HG03521 (cell line): ENCODE data around the gene ARHGAP31.
"Not testable (repeated sequence)": the region's sequence is repeated elsewhere in the genome, so short reads cannot be mapped to it uniquely, and the experiment has no call there.

Experiments
- ATAC-seq: cut with Tn5 transposase; IDR thresholded peaks from one replicate; pipeline ENCODE4 v1.9.1; 2021; ENCODE audit warnings: mild to moderate bottlenecking, moderate library complexity; ENCODE audit not compliant: unreplicated experiment

The ARHGAP31 gene

DNA sequence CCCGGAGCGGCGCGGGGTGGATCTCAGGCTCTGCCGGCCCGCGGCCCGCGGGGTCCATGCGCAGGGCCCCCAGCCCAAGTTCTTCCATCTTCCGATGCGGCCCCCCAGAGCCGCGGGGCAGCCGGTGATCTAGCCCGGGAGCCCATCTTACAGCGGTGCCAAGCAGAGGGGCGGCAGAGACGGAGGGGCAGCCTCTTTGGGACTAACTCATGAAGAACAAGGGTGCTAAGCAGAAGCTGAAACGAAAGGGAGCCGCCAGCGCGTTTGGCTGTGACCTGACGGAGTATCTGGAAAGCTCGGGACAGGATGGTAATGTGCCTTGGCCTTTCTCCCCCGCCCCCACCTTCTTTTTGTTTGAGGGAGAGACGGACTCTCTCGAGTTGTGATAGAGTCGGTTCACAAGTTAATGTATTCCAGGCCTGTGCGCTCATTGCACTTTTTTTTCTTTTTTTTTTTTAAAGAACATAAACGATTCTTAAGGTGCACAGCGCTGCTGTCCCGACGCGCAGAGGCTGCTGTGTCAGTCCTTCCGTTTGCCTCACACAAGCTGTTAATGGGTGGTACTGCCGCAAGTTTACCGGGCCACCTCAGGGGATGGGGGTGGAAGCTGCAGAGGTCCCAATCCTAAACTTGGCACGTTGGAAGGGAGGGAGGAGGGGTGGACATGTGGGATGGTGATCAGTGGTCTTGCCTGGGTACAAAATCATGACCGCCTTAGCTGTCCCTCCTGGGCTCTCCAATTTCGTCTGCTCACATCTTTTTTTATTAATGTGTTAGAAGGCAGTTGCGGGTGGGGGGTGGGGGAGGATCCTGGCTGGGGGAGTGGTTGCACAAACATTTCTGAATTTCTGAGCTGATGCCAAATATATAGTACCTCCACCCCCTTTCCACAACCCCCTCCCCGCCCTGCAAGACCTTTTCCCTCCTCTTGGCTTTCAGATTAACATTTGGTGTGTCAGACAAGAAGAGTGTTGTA lies 801 bp downstream of the ARHGAP31 start:
- peak; percentile 28 for ATAC-seq

DNA sequence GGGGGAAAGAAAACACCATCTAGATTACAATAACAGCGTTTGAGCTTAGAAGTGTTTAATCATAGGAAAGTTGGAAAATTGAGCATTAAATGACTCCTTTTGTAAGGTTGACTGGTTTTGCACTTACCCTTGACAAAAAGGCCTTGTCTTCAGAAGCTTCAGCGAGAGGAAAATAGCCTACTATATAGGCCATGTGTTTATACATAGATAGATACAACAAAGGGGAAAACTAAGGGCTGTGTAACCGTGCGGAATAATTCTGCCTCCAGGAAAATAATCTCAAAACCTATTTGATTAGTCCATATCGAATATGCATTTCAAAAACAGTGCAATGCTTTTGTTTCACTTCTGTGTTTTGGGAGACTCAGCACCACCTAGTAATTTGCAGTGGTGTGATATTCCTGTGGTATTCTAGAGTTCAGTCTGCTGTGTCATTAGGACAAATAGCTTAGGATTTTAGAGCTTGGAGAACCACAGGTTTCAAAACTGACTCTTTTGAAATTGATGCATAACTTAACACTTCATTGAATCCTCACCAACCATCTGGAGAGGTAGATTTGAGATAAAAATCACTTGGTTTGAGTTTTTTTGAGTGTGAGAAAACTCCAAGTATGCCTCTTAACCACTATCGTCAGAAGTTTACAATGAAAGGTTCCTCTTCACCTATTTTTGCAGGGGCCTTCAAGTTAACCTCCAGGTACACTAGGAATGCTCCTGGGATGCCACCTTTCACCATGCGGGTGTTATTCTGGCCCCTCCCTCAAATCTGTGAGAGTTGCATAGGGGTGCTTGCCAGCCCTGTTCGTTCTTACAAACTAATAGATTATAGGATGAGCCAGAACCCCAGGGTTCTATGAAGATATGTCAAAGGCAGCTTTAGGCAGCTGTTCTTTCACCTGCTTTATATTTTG lies 1.9 kb downstream of the ARHGAP31 start:
- no peak for ATAC-seq

GRCh38 chr3:119296727-119297122 lies 2.5 kb downstream of the ARHGAP31 start:
- ATAC-seq = no peak

DNA sequence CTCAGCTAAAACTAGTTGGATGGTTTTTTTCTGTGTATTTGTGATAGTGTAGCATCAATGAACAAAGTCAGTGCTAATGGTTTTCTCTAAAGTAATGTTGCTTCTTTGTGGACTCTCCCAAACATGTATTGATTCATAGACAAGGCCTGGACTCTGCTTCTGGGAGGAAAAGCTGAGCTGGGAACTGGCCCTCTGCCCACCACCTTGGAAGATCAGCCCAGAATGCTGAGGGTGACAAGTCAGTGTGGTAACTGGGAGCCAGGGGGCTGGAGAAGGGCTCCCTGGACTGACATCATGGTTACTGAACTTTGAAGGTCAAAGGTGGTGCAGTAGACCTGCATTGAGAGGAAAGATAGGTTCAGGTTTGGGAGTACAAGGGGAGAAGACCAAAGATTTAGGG lies 3.0 kb downstream of the ARHGAP31 start:
- ATAC-seq = no peak

DNA sequence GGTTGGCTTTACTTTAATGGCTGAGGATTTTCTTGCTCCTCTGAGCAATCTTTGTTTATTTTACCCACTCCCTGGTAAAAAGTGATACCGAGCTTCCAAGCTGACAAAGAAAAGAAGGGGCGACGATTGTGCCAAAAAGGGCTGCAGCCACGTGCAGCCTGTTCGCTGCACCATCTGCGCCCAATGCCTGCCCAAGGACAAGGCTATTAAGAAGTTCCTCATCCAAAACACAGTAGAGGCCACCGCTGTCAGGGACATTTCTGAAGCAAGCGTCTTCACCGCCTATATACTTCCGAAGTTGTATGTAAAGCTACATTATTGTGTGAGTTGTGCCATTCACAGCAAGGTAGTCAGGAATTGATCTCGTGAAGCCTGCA lies 4.4 kb downstream of the ARHGAP31 start:
- no peak for ATAC-seq

DNA sequence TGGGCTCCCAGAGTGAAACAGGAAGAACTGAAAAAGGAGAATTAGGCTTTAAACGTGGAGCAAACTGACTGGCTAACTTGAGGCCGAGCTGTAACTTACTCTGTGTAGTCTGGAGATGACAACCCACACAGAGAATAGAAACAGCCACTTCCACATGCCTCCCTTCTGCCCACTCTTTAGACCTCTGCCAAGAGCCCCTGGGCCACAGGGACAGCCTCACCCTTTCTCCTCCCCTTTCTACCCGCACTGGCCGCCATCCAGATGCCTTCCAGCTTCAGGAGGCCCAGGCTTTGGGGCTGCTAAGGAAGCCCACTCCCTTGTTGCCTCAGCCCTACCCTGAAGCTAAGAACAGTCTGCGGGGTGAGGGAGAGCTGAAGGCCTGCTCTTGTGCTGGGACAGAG lies 6.8 kb downstream of the ARHGAP31 start:
- no peak for ATAC-seq

- ATAC-seq = no peak
Measured at GRCh38 chr3:119301662-119302061, 7.5 kb downstream of the ARHGAP31 start.

DNA sequence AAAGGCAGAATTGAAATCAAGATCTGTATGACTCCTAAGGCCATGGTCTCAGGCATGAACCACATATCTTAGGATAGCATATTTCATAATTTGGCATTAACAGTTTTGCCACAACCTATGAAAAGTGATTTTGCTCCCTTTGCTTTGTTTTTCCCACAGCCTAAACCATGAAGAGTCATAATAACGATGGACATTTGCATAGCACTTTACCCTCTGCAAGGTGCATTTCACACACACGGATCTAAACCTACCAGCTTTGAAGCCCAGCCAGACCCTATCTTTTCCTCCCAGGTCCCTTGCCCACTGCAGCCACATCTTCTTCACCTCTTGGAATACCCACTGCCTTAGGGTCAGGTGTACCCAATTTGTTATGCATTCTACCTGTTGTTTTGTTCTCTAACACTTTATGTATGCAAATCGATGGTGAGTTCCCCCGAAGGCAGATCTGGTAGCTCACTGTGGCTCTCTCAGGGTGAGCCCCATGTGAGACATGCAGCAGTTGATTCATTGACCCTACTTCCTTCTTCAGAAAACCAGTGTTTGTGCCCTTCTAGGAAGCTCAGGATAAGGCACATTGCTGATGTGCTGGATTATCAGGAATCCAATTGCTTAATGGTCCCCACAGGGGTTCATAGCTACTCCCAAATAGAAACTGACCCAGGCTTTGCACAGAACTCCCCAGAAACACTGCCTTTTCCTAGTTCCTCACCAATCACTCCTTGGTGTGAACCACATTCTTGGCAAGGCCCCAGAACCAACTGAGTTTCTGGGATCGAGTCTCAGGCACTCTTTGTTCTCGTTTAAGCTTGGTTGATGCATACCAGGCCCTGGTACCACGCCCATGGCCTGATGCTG lies 8.7 kb downstream of the ARHGAP31 start:
- no peak for ATAC-seq

- no peak for ATAC-seq
Measured at GRCh38 chr3:119304201-119304713, 10.1 kb downstream of the ARHGAP31 start.

DNA sequence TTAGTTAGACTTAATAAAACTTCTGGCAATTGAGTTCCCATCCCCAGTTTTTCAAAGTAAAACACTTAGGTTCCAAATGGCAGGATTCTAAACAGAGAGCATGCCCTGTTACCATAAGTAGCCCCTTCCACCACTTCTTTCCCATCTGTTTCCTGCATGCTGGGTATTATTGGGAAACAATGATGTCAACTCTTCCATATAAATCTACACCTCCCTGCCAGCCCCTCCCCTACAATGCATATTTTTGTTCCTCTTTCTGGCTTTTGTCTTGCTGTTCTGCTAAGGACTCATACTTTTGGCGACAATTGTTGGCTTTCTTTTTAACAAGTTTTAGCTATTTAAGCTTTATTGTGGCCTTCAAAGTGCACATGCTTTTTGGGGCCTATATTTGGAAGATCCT lies 11.1 kb downstream of the ARHGAP31 start:
- ATAC-seq = no peak

DNA sequence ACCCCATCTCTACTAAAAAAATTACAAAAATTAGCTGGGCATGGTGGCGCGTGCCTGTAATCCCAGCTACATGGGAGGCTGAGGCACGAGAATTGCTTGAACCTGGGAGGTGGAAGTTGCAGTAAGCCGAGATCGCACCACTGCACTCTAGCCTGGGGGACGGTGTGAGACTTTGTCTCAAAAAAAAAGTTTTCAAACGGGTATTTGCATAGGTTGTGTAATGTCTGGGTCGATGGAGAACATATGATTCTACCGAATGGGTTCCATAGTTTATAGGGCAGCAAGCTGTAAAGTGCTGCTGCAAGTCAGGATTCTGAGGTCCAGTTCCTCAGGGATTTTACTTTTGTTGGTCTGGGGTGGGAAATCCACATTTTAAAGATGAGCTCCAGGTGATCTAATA lies 12.2 kb downstream of the ARHGAP31 start:
- ATAC-seq = not testable (repeated sequence)

DNA sequence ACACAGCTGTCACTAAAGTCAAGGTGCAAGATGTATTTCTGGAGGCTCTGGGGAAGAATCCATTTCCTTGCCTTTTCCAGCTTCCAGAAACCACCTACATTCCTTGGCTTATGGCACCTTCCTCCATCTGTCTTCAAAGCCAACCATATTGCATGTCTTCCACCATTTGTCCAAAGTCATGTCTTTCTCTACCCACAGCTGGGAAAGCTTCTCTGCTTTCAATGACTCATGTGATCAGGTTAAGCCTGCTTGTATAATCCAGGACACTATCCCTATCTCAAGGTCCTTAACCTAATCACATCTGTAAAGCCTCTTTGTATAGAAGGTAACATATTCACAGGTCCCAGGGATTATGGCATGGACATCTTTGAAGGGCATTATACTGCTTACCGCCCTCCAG lies 14.2 kb downstream of the ARHGAP31 start:
- ATAC-seq = no peak

DNA sequence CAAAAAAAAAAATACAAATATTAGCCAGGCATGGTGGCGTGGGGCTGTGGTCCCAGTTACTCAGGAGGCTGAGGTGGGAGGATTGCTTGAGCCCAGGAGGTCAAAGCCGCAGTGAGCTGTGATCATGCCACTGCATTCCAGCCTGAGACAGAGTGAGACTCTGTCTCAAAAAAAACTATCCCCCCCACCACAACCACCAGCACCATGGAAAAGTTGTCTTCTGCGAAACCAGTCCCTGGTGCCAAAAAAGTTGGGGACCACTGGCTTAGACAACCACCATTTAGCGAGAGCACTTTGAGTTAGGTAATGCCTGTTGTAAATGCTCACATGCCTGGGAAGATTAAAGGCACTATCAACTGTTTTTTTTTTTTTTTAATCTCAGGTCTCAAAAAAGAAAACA lies 15.4 kb downstream of the ARHGAP31 start:
- no peak for ATAC-seq

GRCh38 chr3:119310071-119310470 lies 15.9 kb downstream of the ARHGAP31 start:
- no peak for ATAC-seq

DNA sequence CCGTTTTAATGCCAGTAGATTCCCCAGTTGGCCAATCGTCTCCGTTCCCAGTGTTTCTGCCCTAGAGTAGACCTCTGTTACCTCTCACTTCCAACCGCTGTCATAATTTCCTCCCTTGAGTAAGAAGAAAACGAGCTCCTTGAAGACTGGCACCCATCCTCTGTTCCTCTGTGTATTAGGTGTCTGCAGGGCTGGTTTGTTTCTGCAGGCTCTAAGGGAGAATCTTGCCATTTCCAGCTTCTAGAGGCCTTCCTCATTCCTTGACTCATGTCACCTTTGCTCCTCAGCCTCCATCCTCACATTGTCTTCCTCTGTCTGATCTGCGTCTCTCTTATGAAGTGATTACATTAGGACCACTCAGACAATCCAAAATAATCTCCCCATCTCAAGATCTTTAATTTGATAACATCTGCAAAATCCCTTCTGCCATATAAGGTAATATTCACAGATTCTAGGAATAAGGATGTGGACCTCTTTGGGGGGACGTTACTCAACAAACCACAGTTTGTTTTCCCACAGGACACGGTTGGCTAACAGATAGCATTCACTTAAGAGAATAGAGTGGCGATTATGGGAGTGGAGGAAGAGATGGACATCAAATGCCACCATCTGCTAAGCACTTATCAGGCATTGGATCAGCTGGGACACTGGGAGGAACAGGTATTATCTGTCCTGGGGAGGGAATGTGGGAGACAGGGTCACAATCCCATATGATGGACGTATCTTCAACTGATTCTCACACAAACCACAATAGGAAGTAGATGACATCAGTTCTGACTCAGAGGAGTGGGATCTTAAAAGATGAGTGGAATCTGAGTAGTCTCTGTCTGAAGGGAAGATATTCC lies 17.1 kb downstream of the ARHGAP31 start:
- ATAC-seq = no peak

GRCh38 chr3:119313461-119313860 lies 19.3 kb downstream of the ARHGAP31 start:
- no peak for ATAC-seq

- no peak for ATAC-seq
Measured at GRCh38 chr3:119314821-119315220, 20.6 kb downstream of the ARHGAP31 start.

- no peak for ATAC-seq
Measured at GRCh38 chr3:119315600-119316312, 21.6 kb downstream of the ARHGAP31 start.

- no peak for ATAC-seq
Measured at GRCh38 chr3:119316313-119316670, 22.1 kb downstream of the ARHGAP31 start.
